HL-60 (cell line): ENCODE data around the gene SHISA8.

Source experiments
- DNase-seq, 2 experiments: peaks; one replicate each; pipeline ENCODE4 v3.0.0-alpha.2; 2010 to 2020; ENCODE audit warnings: low read depth in 1 of 2, low spot score in 1 of 2
- H3K27ac ChIP-seq: fragments of 250-450 bp; sonication (Bioruptor Pico); replicated peaks from 2 replicates; pipeline ENCODE4 v1.5.1; 2020; ENCODE audit warnings: mild to moderate bottlenecking, moderate library complexity
- H3K27me3 ChIP-seq: fragments of 250-450 bp; sonication (Bioruptor Pico); 2 replicates; pipeline ENCODE4 v1.5.1; 2021; ENCODE audit warnings: mild to moderate bottlenecking, moderate library complexity; ENCODE audit not compliant: insufficient read depth, poor library complexity, severe bottlenecking
- H3K4me3 ChIP-seq: replicated peaks from 2 replicates; pipeline ENCODE4 v1.5.1; 2011; ENCODE audit warnings: mild to moderate bottlenecking, control low read depth, low read length; ENCODE audit not compliant: insufficient read depth
- GABPA ChIP-seq: IDR thresholded peaks from 2 replicates; pipeline ENCODE4 v1.6.1; 2012; ENCODE audit warnings: low read depth
- POLR2AphosphoS5 ChIP-seq: IDR thresholded peaks from 2 replicates; pipeline ENCODE4 v1.6.1; 2012; ENCODE audit warnings: low read depth
- SPI1 ChIP-seq: IDR thresholded peaks from 2 replicates; pipeline ENCODE4 v1.6.1; 2012; ENCODE audit warnings: low read depth, mild to moderate bottlenecking, borderline replicate concordance
- TF ChIP-seq, protein P1 (sequence below): IDR thresholded peaks from one replicate; pipeline ENCODE4 v1.5.1; 2011; ENCODE audit warnings: low read length, control low read depth, inconsistent platforms; ENCODE audit not compliant: insufficient read depth
- TF ChIP-seq, protein P2 (sequence below): IDR thresholded peaks from 2 replicates; pipeline ENCODE4 v1.6.1; 2012; ENCODE audit warnings: low read depth; ENCODE audit not compliant: insufficient replicate concordance

The SHISA8 gene

DNA sequence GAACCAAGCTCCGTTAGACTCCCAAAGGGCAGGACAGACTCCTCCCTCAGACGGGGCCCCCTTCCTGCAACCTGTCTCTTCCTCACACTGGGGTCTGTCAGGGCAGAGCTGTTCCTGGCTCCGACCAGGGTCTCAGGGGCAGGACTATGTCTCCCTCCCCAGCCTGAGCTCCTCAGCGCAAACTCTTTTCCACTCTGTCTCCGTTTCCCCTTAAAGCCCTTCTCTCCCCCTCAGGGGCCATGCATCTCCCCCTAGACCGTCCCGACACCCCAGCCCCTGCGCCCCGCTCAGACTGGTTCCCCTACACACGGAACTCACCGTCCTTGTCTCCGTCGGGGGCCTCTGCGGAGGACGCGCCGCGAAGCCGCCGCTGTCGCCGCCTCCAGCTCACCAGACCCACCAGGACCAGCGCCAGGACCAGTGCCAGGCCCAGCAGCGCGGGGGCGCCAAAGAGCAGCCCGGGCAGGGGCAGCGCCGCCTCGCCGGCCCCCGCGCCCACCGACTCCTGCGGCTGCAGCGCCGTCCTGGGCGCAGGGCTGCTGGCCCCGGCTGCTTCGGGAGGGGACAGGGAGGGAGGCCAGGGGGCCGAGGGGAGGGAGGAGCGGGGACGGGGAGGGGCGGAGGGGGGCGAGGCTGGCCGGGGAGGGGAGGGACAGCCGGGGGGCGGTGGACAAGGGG is 11.0 kb upstream of the SHISA8 start:
- peak in 1 of 2 experiments; percentile 51 for DNase-seq
- no peak overlapping the region for H3K27ac ChIP-seq
- TF ChIP-seq, protein P1, sequence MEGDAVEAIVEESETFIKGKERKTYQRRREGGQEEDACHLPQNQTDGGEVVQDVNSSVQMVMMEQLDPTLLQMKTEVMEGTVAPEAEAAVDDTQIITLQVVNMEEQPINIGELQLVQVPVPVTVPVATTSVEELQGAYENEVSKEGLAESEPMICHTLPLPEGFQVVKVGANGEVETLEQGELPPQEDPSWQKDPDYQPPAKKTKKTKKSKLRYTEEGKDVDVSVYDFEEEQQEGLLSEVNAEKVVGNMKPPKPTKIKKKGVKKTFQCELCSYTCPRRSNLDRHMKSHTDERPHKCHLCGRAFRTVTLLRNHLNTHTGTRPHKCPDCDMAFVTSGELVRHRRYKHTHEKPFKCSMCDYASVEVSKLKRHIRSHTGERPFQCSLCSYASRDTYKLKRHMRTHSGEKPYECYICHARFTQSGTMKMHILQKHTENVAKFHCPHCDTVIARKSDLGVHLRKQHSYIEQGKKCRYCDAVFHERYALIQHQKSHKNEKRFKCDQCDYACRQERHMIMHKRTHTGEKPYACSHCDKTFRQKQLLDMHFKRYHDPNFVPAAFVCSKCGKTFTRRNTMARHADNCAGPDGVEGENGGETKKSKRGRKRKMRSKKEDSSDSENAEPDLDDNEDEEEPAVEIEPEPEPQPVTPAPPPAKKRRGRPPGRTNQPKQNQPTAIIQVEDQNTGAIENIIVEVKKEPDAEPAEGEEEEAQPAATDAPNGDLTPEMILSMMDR, result peak; percentile 39
- no peak for TF ChIP-seq GABPA
- H3K27me3 ChIP-seq, result peaks cover 15% of the 10 kb centered on the region
- H3K4me3 ChIP-seq, result no peak overlapping the region

DNA sequence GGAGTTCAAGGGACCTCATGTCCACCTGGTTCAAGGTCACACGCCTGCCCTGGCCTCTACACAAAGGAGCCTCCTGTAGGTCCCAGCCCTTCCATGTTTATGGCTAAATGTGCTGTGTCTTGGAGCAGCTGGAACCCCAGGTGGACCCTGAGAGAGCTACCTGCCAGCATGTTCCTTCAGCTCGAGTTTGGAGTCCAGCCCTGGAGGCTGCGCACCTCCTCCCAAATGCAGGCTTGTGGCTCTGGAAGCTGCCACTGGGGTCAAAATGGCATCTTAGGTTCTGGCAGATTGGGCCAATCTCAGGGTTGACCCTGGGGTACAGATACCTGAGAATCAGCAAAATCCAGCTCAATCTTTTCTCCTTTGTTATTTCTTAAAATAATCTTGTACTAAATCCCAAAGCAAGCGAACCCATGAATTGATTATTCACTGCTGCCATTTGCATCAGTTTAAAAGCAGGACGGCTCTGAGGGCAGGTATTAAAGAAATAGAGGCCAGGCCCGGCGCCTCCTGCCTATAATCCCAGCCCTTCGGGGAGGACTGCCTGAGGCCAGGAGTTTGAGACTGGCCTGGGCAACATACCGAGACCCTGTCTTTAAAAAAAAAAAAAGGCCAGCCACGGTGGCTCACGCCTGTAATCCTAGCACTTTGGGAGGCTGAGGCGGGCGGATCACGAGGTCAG is 8.9 kb upstream of the SHISA8 start:
- DNase-seq, result no peak
- Histone ChIP-seq H3K4me3 (no peak overlapping the region), H3K27me3 (peaks cover 21% of the 10 kb centered on the region), H3K27ac (no peak overlapping the region)
- TF ChIP-seq POLR2AphosphoS5 (no peak), GABPA (no peak)
- TF ChIP-seq, protein P1, result no peak
- TF ChIP-seq, protein P2, sequence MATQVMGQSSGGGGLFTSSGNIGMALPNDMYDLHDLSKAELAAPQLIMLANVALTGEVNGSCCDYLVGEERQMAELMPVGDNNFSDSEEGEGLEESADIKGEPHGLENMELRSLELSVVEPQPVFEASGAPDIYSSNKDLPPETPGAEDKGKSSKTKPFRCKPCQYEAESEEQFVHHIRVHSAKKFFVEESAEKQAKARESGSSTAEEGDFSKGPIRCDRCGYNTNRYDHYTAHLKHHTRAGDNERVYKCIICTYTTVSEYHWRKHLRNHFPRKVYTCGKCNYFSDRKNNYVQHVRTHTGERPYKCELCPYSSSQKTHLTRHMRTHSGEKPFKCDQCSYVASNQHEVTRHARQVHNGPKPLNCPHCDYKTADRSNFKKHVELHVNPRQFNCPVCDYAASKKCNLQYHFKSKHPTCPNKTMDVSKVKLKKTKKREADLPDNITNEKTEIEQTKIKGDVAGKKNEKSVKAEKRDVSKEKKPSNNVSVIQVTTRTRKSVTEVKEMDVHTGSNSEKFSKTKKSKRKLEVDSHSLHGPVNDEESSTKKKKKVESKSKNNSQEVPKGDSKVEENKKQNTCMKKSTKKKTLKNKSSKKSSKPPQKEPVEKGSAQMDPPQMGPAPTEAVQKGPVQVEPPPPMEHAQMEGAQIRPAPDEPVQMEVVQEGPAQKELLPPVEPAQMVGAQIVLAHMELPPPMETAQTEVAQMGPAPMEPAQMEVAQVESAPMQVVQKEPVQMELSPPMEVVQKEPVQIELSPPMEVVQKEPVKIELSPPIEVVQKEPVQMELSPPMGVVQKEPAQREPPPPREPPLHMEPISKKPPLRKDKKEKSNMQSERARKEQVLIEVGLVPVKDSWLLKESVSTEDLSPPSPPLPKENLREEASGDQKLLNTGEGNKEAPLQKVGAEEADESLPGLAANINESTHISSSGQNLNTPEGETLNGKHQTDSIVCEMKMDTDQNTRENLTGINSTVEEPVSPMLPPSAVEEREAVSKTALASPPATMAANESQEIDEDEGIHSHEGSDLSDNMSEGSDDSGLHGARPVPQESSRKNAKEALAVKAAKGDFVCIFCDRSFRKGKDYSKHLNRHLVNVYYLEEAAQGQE, result no peak

DNA sequence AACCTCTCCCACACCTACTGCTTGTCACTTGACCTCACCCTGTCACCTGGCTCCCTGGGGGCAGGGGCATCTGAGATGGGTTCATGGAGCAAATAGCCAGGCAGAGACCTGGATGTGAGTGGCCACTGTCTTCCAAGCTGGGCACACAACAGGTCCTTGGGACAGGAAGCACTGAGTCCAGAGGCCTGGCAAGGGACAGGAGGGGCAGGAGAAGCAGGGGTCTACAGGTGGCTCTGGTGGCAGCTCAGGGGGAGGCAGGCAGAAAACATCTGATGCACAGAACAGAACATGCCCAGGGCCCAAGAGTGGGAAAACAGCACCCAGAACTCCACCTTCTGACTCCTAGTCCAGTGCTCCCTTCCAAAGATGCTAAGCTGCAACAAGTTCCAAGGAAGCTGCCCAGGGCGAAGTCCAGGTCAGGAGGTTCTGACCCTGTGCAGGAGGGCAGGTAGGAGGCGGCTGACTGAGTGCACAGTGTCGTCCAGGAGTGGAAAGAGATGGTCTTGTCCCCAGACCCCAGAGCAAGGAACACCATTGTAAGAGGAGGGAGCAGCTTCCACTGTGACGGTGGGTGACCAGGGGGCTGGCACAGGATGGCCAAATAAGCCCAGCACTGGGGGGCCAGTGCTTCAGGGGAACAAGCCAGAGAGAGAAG is 8.2 kb upstream of the SHISA8 start:
- DNase-seq, result no peak
- H3K27me3 ChIP-seq, result peaks cover 22% of the 10 kb centered on the region
- H3K4me3 ChIP-seq, result no peak overlapping the region
- no peak overlapping the region for H3K27ac ChIP-seq
- TF ChIP-seq POLR2AphosphoS5 (no peak), SPI1 (no peak), GABPA (no peak)
- TF ChIP-seq, protein P1, result no peak
- TF ChIP-seq, protein P2, result no peak
